ENCODE data around the gene NCAPD2. TPM values are rescaled to one million over a fixed set of nuclear protein-coding genes. Genes with fewer than 3 reads are reported as not detected.
"Not testable (repeated sequence)": the region's sequence is repeated elsewhere in the genome, so short reads cannot be mapped to it uniquely, and the experiment has no call there.

The NCAPD2 gene
- total RNA-seq, 3 donors from 2014 or later (not counting 1 experiment from before 2014, with no cell fraction given): 38.8 to 53.1 (median 44.1) TPM

- 85% methylated on average over 3 of the region's 3 CpGs for WGBS (ENCODE audit: insufficient coverage)
Measured at GRCh38 chr12:6476489-6476888, 17.4 kb upstream of the NCAPD2 start.

GRCh38 chr12:6477601-6478377 is 16.1 kb upstream of the NCAPD2 start:
- H3K27me3 Mint-ChIP-seq (ENCODE audit: low read depth in 2 of 2); H3K9me3 ChIP-seq (ENCODE audit: control insufficient read depth, insufficient read depth, low read length); ATAC-seq; H3K36me3 Mint-ChIP-seq; H3K27me3 ChIP-seq (ENCODE audit: control insufficient read depth, insufficient read depth, low read length); H3K4me1 Mint-ChIP-seq; H3K4me1 ChIP-seq (ENCODE audit: control insufficient read depth, insufficient read depth, low read length); H3K27ac Mint-ChIP-seq; H3K27ac ChIP-seq (ENCODE audit: low read length); H3K4me3 ChIP-seq (ENCODE audit: low read length); DNase-seq; H3K4me3 Mint-ChIP-seq; H3K36me3 ChIP-seq (ENCODE audit: control insufficient read depth, insufficient read depth, low read length); intact Hi-C loops (cut with micrococcal nuclease); H3K9me3 Mint-ChIP-seq: not testable (repeated sequence)
- 95% methylated on average over 37 of the region's 37 CpGs for WGBS (ENCODE audit: insufficient coverage)

More at GRCh38 chr12:6476489-6476888, 17.4 kb upstream of the NCAPD2 start:
- Histone ChIP-seq H3K4me1 (ENCODE audit: control insufficient read depth, insufficient read depth, low read length) (no peaks in the 10 kb centered on the region), H3K36me3 (ENCODE audit: control insufficient read depth, insufficient read depth, low read length) (no peaks in the 10 kb centered on the region), H3K27me3 (ENCODE audit: control insufficient read depth, insufficient read depth, low read length) (peaks cover 3% of the 10 kb centered on the region), H3K9me3 (ENCODE audit: control insufficient read depth, insufficient read depth, low read length) (no peaks in the 10 kb centered on the region), H3K4me3 (ENCODE audit: low read length) (no peak overlapping the region), H3K27ac (ENCODE audit: low read length) (no peak overlapping the region)
- H3K36me3 Mint-ChIP-seq: no peaks in the 10 kb centered on the region
- no peaks in the 10 kb centered on the region for H3K9me3 Mint-ChIP-seq
- peaks cover under 1% of the 10 kb centered on the region in 2 donors for H3K4me1 Mint-ChIP-seq
- DNase-seq (no peak), ATAC-seq (no peak)
- H3K27ac Mint-ChIP-seq: no peak overlapping the region
- TF ChIP-seq CTCF (IDR thresholded peaks at IDR 0.05): no peak
- intact Hi-C loops (cut with micrococcal nuclease): no loop called here
- H3K27me3 Mint-ChIP-seq (ENCODE audit: low read depth in 2 of 2): no peaks in the 10 kb centered on the region
- H3K4me3 Mint-ChIP-seq: no peak overlapping the region

- no peak overlapping the region for H3K27ac ChIP-seq (ENCODE audit: low read length)
- 95% methylated on average over 20 of the region's 20 CpGs for WGBS (ENCODE audit: insufficient coverage)
Measured at GRCh38 chr12:6478416-6478815, 15.5 kb upstream of the NCAPD2 start.

GRCh38 chr12:6488240-6488639 is 5.7 kb upstream of the NCAPD2 start:
- TF ChIP-seq CTCF (IDR thresholded peaks at IDR 0.05): no peak
- H3K36me3 ChIP-seq (ENCODE audit: control insufficient read depth, insufficient read depth, low read length): peaks cover 10% of the 10 kb centered on the region
- no peak overlapping the region for H3K27ac ChIP-seq (ENCODE audit: low read length)
- ATAC-seq (no peak), DNase-seq (no peak)
- Mint-ChIP-seq H3K4me1 (peaks cover 12 to 15% of the 10 kb centered on the region in 2 donors), H3K27me3 (ENCODE audit: low read depth in 2 of 2) (no peaks in the 10 kb centered on the region), H3K36me3 (no peaks in the 10 kb centered on the region), H3K9me3 (no peaks in the 10 kb centered on the region), H3K27ac (no peak overlapping the region), H3K4me3 (no peak overlapping the region)
- WGBS (ENCODE audit: insufficient coverage): 100% methylated on average over 1 of the region's 1 CpG
- H3K27me3 ChIP-seq (ENCODE audit: control insufficient read depth, insufficient read depth, low read length): no peaks in the 10 kb centered on the region
- H3K4me1 ChIP-seq (ENCODE audit: control insufficient read depth, insufficient read depth, low read length): peaks cover 8% of the 10 kb centered on the region
- no peak overlapping the region for H3K4me3 ChIP-seq (ENCODE audit: low read length)
- intact Hi-C loops (cut with micrococcal nuclease): no loop called here
- H3K9me3 ChIP-seq (ENCODE audit: control insufficient read depth, insufficient read depth, low read length): no peaks in the 10 kb centered on the region

More at GRCh38 chr12:6478416-6478815, 15.5 kb upstream of the NCAPD2 start:
- Histone ChIP-seq H3K27me3 (ENCODE audit: control insufficient read depth, insufficient read depth, low read length) (peaks cover 3% of the 10 kb centered on the region), H3K36me3 (ENCODE audit: control insufficient read depth, insufficient read depth, low read length) (no peaks in the 10 kb centered on the region), H3K9me3 (ENCODE audit: control insufficient read depth, insufficient read depth, low read length) (no peaks in the 10 kb centered on the region), H3K4me1 (ENCODE audit: control insufficient read depth, insufficient read depth, low read length) (no peaks in the 10 kb centered on the region), H3K4me3 (ENCODE audit: low read length) (no peak overlapping the region)
- no peaks in the 10 kb centered on the region for H3K27me3 Mint-ChIP-seq (ENCODE audit: low read depth in 2 of 2)
- DNase-seq (no peak), ATAC-seq (no peak)
- no peaks in the 10 kb centered on the region for H3K4me1 Mint-ChIP-seq
- no peaks in the 10 kb centered on the region for H3K36me3 Mint-ChIP-seq
- intact Hi-C loops (cut with micrococcal nuclease): no loop called here
- no peak overlapping the region for H3K4me3 Mint-ChIP-seq
- no peak for TF ChIP-seq CTCF (IDR thresholded peaks at IDR 0.05)
- no peak overlapping the region for H3K27ac Mint-ChIP-seq
- H3K9me3 Mint-ChIP-seq: no peaks in the 10 kb centered on the region
